ENCODE measurements around the gene EEF1AKMT3. TPM values are rescaled to one million over a fixed set of nuclear protein-coding genes. Genes with fewer than 3 reads are reported as not detected.

EEF1AKMT3 gene
- total RNA-seq: 1 to 10 TPM; 2.0 to 3.2 TPM

DNA sequence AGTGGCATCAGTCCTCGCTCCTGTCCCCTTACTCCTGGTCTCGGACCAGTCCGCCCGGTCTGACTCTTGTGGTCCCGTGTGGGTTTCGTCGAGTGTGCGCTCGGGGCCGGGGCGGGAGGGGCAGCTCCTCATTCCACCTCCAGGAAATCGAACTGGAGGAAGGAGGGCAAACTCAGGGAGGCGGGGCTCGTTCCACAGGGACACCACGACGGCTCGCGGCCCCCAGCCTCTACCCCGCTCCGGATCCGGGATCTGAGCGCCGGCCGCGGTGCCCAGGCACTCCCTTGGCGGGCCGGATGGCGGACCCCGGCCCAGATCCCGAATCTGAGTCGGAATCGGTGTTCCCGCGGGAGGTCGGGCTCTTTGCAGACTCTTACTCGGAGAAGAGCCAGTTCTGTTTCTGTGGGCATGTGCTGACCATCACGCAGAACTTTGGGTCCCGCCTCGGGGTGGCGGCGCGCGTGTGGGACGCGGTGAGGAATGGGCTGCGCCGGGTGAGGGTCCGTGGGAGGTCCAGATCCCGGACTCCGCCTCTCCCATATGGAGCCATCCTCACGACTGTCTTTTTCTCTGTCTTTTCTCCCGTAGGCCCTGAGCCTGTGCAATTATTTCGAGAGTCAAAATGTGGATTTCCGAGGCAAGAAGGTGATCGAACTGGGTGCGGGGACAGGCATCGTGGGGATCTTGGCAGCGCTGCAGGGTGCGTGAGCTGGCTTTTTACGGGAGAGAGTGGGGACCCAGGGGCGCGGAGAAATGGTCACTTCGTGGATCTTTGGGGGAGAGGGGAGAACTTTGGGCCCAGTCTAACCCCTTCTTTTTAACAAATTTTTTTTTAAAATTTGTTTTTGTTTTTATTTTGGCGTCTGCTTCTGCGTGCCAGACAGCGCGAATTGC is at the start of gene EEF1AKMT3:
TSS of gene EEF1AKMT3 (plus strand) at position 186 of the 894 bp plus-strand sequence. CDS start at position 297, 111 bp downstream.
- H3K27me3 Mint-ChIP-seq: no peaks in the 10 kb centered on the region
- peak within 1 kb of the TSS; percentile 100 for H3K4me3 Mint-ChIP-seq
- no peaks in the 10 kb centered on the region for H3K36me3 Mint-ChIP-seq
- ATAC-seq (peak; percentile 45 to 61), DNase-seq (ENCODE audit: low spot score) (no peak)
- H3K27ac Mint-ChIP-seq: peak within 1 kb of the TSS; percentile 96 to 98
- H3K9me3 Mint-ChIP-seq: no peaks in the 10 kb centered on the region
- H3K4me1 Mint-ChIP-seq (ENCODE audit: low read depth in 2 of 2): peaks cover 35 to 37% of the 10 kb centered on the region in 2 donors

DNA sequence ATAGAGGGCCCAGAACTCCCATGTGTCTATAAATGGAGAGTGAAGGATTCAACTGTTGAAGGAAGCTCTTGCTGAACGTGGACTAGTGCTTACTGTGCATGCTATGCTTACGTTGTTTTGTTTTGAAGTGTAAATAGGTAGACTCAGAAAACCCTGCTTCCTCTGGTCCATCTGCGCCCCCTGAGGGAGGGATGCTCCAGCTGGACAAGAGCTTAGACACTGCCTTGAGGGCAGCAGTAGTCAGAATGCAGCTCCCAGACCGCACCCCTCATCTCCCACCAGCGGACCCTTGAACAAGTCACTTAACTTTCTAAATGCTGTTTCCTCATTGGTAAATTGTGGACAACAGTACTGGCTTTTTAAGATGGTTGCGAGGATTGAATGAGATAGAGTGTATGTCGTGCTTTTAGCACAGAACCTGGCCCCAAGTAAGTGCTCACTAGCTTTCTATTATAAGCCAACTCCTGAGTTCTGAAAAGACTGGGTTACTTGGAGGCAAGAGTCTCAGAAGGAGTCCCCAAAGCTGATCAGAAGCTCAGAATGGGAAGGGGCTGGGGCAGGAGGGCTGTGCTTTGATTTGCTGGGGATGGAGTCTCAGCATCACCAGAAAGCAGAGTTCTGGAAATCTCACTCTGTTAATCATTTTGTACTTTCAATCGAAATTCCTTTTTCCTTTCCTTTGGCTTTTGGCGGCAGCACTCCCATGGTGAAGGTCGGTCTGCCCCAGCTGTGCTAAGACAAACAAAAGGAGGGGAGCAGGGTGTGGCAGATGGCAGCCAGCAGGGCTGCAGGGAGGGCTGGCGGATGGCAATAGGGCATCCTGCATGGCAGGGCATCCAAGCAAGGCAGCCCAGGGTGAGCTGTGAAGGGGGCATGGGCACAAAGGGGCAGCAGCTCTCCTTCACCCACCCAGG is 49.4 kb upstream of the EEF1AKMT3 start:
- no peak for ATAC-seq
- Mint-ChIP-seq H3K4me3 (no peak overlapping the region), H3K36me3 (peaks cover 20% of the 10 kb centered on the region), H3K4me1 (ENCODE audit: low read depth in 2 of 2) (peaks cover 12 to 15% of the 10 kb centered on the region in 2 donors), H3K27ac (peak overlapping the region in 1 of 2 donors; percentile 23), H3K9me3 (no peaks in the 10 kb centered on the region), H3K27me3 (no peaks in the 10 kb centered on the region)
- no peak for DNase-seq (ENCODE audit: low spot score)

DNA sequence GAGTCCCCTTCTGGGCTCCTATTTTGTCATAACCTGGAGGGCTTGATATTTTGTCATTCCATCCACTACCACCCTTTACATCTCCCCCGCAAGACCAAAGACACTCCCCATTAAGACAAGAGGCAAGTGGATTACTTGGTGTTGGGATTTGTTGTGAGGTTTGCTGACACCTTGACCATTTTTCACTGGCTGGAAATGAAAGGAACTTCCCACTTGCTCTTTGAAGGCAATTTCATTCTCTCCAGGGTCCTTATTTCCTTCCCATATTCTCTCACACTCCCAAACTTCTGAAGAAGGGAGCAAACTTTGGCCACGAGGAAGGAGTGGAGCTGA is 48.8 kb upstream of the EEF1AKMT3 start:
- H3K27ac Mint-ChIP-seq: peak overlapping the region in 1 of 2 donors; percentile 23
- H3K36me3 Mint-ChIP-seq: peaks cover 16% of the 10 kb centered on the region
- DNase-seq (ENCODE audit: low spot score) (no peak), ATAC-seq (no peak)
- H3K4me3 Mint-ChIP-seq: no peak overlapping the region
- H3K9me3 Mint-ChIP-seq: no peaks in the 10 kb centered on the region
- H3K4me1 Mint-ChIP-seq (ENCODE audit: low read depth in 2 of 2): peaks cover 10 to 12% of the 10 kb centered on the region in 2 donors
- H3K27me3 Mint-ChIP-seq: no peaks in the 10 kb centered on the region

DNA sequence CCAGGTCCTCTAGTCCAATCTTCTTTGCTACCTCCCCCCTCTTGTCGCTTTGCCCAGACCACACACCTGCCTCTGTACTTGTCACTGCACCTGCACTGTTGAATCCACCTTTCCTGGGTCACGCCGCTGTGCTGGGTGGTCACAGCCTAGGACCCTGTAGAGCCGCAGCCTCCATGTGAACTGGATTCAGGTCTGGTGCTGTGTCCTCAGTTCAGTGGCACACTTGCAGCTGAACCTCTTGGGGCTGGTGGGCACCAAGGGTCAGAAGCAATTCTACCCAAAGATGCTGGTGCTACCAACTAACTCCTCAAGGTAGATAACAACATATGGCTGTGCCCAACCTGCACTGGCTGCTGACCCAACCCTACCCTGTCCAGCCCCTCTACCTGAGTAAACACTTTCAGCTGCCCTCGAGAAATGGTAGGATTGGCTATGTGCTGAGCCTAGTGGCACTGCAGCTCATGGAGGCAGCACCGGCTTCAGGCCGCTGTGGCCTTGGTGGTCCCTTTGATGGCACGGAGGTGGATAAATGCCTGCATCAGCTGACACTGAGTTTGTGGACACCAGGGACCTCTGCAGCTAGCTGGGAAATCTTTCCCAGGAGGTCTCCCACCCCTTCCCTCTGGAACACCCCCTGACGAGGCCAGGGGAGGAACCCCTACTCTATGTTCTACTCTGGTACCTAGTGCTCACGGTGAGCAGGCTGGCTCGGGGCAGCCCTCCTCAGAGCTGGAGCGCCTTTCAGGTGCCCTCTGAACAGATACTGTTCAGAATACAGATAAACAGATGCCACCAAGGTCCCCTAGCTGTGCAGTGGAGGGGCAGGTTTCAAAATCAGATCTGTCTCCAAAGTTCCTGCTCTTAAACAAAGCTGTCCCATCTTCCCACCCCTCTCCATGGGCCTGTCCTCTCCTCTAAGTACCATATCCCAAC is 48.1 kb upstream of the EEF1AKMT3 start:
- Mint-ChIP-seq H3K9me3 (no peaks in the 10 kb centered on the region), H3K4me1 (ENCODE audit: low read depth in 2 of 2) (peaks cover 10 to 11% of the 10 kb centered on the region in 2 donors), H3K36me3 (peaks cover 13% of the 10 kb centered on the region), H3K27ac (peak overlapping the region; percentile 9 to 23), H3K27me3 (no peaks in the 10 kb centered on the region), H3K4me3 (no peak overlapping the region)
- DNase-seq (ENCODE audit: low spot score) (no peak), ATAC-seq (no peak)

DNA sequence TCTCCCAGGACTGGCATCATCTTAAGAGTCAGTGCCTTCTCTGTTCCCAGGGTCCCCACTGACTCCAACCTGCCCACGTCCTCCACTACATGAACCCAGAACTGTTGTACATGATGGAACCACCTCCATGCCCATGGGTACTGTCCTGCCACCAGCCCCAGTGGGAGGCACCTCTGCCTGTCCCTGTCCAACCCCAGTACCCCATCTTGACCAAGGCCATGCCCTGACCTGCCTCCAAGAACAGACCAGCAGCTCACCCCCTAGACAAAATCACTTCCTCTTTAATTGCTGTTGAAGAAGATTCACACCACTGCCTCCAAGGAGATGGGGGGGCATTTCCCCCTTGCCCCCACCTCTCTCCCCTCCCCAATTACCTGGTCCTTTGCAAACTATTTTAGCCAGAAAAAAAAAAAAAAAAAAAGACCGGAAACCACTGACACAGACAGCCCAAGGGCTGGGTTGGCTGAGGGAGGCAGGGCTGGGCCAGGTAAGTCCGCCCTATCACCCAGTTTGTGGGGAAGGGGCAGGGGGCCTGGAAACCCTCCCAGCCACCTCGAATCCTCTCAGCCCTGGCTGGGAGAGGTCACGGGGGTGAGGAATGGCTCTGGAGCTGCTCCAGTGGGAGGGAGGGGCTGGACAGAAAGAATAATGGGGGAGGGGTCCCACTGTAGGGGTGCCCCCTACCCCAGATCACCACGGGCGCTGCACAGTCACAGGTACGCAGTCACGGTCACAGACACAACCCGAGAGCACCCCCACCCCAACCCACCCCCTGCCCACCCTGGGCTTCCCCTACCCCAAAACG is 47.3 kb upstream of the EEF1AKMT3 start:
- Mint-ChIP-seq H3K4me1 (ENCODE audit: low read depth in 2 of 2) (peaks cover 7 to 10% of the 10 kb centered on the region in 2 donors), H3K27me3 (no peaks in the 10 kb centered on the region), H3K27ac (peak overlapping the region in 1 of 2 donors; percentile 9), H3K9me3 (no peaks in the 10 kb centered on the region), H3K36me3 (peaks cover 7% of the 10 kb centered on the region), H3K4me3 (no peak overlapping the region)
- DNase-seq (ENCODE audit: low spot score): no peak
- no peak for ATAC-seq

DNA sequence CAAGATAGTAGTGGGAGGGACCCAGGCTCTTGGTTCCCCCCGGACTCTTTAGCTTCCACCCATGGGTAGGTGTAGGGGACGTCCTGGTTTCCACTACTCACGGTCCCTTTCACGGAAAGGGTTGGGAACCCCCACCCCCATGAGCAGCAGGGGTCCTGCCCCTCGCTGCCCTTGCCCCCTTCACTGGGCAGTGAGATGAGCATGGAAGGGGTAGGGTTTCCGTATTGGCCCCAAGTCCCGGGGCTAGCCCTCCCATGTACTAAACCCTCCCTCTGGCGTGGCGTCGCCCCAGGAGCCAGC is 46.6 kb upstream of the EEF1AKMT3 start:
- no peak for DNase-seq (ENCODE audit: low spot score)
- Mint-ChIP-seq H3K4me1 (ENCODE audit: low read depth in 2 of 2) (peaks cover 7 to 10% of the 10 kb centered on the region in 2 donors), H3K9me3 (no peaks in the 10 kb centered on the region), H3K27me3 (no peaks in the 10 kb centered on the region), H3K36me3 (peaks cover 7% of the 10 kb centered on the region), H3K4me3 (no peak overlapping the region), H3K27ac (no peak overlapping the region)
- ATAC-seq: no peak

DNA sequence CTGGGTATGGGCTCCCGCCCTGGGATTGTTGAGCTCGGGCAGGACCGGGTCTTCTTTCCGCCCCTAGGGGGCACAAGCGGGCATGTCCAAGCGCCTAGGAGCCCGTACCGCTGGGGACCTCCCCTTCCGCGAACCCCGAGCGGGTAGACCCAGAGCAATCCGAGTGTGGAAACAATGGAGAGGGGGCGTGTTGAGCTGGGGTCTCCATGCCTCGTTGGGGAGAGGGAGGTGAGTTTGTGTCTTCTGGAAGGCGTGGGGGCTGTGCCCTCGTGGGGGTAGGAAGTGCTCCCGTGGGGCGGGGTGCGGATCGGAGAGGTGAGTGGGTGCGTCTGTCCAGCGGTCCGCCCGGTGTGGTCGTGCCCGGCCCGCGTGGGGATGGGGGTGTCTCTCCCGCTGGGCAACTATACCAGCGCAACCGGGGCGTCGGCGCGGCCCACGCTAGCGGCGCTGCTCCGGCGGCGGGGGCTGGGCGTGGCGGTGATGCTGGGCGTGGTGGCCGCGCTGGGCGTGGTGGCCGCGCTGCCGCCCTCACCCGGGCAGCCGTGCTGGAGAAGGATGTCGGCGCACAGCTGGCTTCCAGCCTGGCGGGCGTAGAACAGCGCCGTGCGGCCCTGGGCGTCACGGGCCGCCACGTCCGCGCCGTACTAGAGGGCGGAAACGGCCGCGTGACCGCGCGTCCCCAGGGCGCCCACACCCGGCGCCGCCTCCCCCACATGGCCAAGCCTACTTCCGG is 46.1 kb upstream of the EEF1AKMT3 start:
- Mint-ChIP-seq H3K9me3 (no peaks in the 10 kb centered on the region), H3K36me3 (peaks cover 7% of the 10 kb centered on the region), H3K27me3 (no peaks in the 10 kb centered on the region), H3K27ac (no peak overlapping the region), H3K4me1 (ENCODE audit: low read depth in 2 of 2) (peaks cover 7 to 10% of the 10 kb centered on the region in 2 donors), H3K4me3 (no peak overlapping the region)
- ATAC-seq (peak; percentile 21 to 40), DNase-seq (ENCODE audit: low spot score) (no peak)

DNA sequence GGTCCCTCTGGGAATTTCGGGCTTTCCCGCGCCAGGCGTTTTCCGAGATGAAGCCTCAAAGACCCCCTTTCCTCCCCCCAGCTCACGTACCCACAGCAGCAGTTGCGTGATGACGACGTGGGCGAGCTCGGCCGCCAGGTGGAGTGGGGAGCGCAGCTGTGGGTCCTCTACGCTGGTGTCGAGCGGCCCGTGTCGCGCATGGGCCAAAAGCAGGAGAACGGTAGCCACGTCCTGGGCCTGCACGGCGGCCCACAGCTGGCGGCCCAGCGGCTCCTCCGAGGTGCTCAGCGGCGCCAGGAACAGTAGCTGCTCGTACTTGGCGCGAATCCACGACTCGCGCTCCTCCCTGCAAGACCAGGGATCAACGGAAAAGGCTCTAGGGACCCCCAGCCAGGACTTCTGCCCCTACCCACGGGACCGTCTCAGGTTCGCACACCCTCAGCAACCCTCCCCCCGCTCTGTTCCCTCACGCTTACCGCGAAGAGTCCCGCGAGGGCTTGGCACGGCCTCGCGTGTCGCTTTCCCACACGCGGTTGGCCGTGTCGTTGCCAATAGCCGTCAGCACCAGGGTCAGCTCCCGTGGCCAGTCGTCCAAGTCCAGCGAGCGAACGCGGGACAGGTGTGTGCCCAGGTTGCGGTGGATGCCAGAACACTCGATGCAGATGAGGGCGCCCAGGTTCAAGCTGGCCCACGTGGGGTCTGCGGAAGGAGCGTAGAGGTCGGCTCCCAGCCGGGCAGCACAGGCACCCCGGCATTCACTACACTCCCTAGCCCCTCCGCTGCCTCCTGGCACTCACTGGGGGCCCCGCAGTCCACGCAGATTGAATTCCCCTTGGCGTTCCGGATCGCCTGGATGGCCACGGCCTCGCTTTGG is 45.3 kb upstream of the EEF1AKMT3 start:
- Mint-ChIP-seq H3K27ac (no peak overlapping the region), H3K36me3 (no peaks in the 10 kb centered on the region), H3K4me1 (ENCODE audit: low read depth in 2 of 2) (peaks cover 5 to 7% of the 10 kb centered on the region in 2 donors), H3K4me3 (no peak overlapping the region), H3K9me3 (no peaks in the 10 kb centered on the region), H3K27me3 (no peaks in the 10 kb centered on the region)
- ATAC-seq (no peak), DNase-seq (ENCODE audit: low spot score) (no peak)

DNA sequence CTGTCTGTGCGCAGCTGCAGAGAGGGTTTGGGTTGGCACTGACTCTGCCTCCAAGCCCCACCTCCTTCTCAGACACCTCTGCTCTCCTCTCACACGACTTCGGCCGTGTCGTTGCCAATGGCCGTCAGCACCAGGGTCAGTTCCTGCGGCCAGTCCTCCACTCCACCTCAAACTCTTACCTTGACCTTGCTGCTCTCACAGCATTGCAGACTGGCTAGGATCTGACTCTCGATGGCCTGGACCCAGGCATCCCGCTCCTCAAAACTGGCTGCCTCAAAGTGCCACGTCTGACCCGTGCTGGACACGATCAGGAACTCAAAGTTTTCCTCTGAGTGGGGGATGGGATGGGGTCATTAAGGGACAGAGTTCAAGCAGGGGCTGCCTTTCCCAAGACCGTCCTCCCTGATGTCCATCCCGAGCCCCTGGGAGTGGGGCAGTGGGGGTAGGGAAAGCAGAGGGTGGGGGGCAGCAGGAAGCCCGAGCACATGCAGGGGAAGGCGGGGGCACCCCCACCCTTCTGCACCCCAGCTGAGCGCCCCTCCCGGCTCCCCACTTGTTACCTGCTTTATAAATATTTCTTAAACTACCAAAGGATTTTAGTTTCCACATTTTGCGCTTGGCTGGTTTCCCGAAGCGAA is 44.5 kb upstream of the EEF1AKMT3 start:
- H3K9me3 Mint-ChIP-seq: no peaks in the 10 kb centered on the region
- no peak for ATAC-seq
- H3K4me3 Mint-ChIP-seq: no peak overlapping the region

DNA sequence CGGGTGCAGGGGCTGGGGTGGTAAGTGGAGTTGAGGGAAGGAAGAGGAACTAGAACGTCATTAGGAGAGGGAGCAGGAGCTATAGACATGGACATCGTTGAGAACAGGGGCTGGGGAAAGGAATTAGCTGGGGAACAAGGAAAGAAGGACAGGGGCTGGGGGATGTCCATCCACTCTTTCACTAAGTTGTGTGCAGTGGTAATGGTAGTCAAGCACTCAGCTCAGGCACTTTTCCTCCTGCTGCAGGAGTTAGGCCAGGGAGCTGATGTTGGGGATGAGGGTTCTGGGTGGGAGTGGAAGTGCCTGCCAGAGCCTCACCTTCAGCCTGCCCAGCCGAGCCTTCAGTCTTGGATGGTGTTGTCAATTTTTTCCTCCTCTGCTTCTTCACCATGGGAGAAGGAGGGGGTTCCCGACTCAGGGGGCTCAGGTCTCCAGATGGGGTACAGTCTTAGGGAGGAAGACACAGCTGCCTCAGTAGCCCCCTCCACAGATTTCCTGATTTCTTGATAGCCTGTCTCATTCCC is 43.0 kb upstream of the EEF1AKMT3 start:
- Mint-ChIP-seq H3K27me3 (no peaks in the 10 kb centered on the region), H3K4me1 (ENCODE audit: low read depth in 2 of 2) (peaks cover 4 to 5% of the 10 kb centered on the region in 2 donors), H3K9me3 (no peaks in the 10 kb centered on the region), H3K36me3 (peaks cover 1% of the 10 kb centered on the region), H3K4me3 (no peak overlapping the region), H3K27ac (no peak overlapping the region)
- DNase-seq (ENCODE audit: low spot score) (no peak), ATAC-seq (no peak)

More for the DNA sequence above, 44.5 kb upstream of the EEF1AKMT3 start:
- no peaks in the 10 kb centered on the region for H3K36me3 Mint-ChIP-seq
- H3K27ac Mint-ChIP-seq: no peak overlapping the region
- no peaks in the 10 kb centered on the region for H3K27me3 Mint-ChIP-seq
- DNase-seq (ENCODE audit: low spot score): no peak
- H3K4me1 Mint-ChIP-seq (ENCODE audit: low read depth in 2 of 2): peaks cover 5 to 7% of the 10 kb centered on the region in 2 donors
